Gastrocnemius medialis (tissue), 4 donors: ENCODE measurements around the gene PPEF2.

Experiments used
- POLR2A ChIP-seq, 2 donors: fragments of 450-650 bp; IDR thresholded peaks; one replicate each; pipeline ENCODE4 v1.6.1; 2017; ENCODE audit warnings: antibody characterized with exemption in 2 of 2, mild to moderate bottlenecking in 2 of 2, moderate library complexity in 2 of 2
- TF ChIP-seq, protein P1 (sequence below), 5 experiments: fragments of 450-650 bp in 3 of 5; fragments of 200-600 bp in 2 of 5; sonication (generic) in 2 of 5; IDR thresholded peaks in 4 of 5; conservative IDR thresholded peaks in 1 of 5; 1 replicate in 4 of 5; 2 replicates in 1 of 5; pipeline ENCODE4 v1.5.1; 2016 to 2019; ENCODE audit warnings: antibody characterized with exemption in 5 of 5, mild to moderate bottlenecking in 3 of 5, moderate library complexity in 3 of 5

DNA sequence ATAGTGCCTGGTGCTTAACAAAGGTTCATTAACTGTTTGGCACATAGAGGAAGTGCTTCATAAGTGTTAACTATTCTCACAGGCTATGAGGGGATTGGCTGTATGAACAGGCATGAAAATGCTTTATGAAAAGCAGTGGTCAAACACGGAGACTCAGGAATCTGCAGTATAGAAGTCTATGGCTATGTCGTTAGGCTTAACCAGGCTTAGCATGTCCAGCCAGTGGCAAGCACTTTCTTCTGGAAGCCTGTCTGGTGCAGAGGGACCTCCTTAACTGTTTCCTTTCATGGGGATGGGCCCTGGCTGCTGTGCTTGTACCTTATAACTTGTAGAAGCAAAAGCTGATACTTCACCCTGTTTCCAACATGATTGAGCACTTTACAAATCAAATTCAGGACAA, 78.4 kb downstream of the PPEF2 start:
- TF ChIP-seq, protein P1, sequence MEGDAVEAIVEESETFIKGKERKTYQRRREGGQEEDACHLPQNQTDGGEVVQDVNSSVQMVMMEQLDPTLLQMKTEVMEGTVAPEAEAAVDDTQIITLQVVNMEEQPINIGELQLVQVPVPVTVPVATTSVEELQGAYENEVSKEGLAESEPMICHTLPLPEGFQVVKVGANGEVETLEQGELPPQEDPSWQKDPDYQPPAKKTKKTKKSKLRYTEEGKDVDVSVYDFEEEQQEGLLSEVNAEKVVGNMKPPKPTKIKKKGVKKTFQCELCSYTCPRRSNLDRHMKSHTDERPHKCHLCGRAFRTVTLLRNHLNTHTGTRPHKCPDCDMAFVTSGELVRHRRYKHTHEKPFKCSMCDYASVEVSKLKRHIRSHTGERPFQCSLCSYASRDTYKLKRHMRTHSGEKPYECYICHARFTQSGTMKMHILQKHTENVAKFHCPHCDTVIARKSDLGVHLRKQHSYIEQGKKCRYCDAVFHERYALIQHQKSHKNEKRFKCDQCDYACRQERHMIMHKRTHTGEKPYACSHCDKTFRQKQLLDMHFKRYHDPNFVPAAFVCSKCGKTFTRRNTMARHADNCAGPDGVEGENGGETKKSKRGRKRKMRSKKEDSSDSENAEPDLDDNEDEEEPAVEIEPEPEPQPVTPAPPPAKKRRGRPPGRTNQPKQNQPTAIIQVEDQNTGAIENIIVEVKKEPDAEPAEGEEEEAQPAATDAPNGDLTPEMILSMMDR (IDR thresholded peaks at IDR 0.05 in 4 of 5, conservative IDR thresholded peaks at IDR 0.05 in 1 of 5): no peak
- TF ChIP-seq POLR2A (IDR thresholded peaks at IDR 0.05): no peak
